H1 (cell line): ENCODE data around the gene NHEJ1. TPM values are rescaled to one million over a fixed set of nuclear protein-coding genes. Genes with fewer than 3 reads are reported as not detected.

Experiments
- CTCF ChIA-PET: fragments of 300-600 bp; sonication (Branson Sonifier 250); formaldehyde crosslinking; loops from one replicate; lab custom pipeline; 2021; ENCODE audit not compliant: partially characterized antibody; lab: Charles Lee
- POLR2A ChIA-PET: fragments of 300-600 bp; sonication (Branson Sonifier 250); formaldehyde crosslinking; loops from one replicate; lab custom pipeline; 2021; ENCODE audit warnings: inconsistent platforms; ENCODE audit not compliant: partially characterized antibody; lab: Charles Lee
- DNase-seq, 2 experiments: peaks; one replicate each; pipeline versions ENCODE4 v3.0.0 to v3.0.0-alpha.2; 2010 to 2022; ENCODE audit warnings: low spot score in 2 of 2, low read depth in 1 of 2, mixed read lengths in 1 of 2
- FAIRE-seq: peaks from 2 replicates; lab custom pipeline; 2011; peaks lifted over from hg19 to GRCh38; lab: Jason Lieb, UNC
- H2AFZ ChIP-seq: 2 replicates; pipeline ENCODE4 v1.8.1; 2012; ENCODE audit warnings: low read length, inconsistent platforms
- H2AK5ac ChIP-seq: 2 replicates; pipeline ENCODE4 v1.6.1; 2013; ENCODE audit warnings: low read depth, low read length
- H2BK120ac ChIP-seq: replicated peaks from 2 replicates; pipeline ENCODE3; 2013; ENCODE audit warnings: low read depth, low read length, inconsistent platforms
- H2BK12ac ChIP-seq: 2 replicates; pipeline ENCODE4 v1.6.1; 2013; ENCODE audit warnings: low read depth, low read length
- H2BK15ac ChIP-seq: 2 replicates; pipeline ENCODE4 v1.6.1; 2013; ENCODE audit warnings: low read length
- H2BK20ac ChIP-seq: 2 replicates; pipeline ENCODE4 v1.6.1; 2013; ENCODE audit warnings: low read length
- H2BK5ac ChIP-seq: 2 replicates; pipeline ENCODE4 v1.6.1; 2013; ENCODE audit warnings: low read depth, low read length
- H3K14ac ChIP-seq: 2 replicates; pipeline ENCODE4 v1.6.1; 2013; ENCODE audit warnings: inconsistent platforms; ENCODE audit not compliant: insufficient read length
- H3K18ac ChIP-seq: 2 replicates; pipeline ENCODE4 v1.6.1; 2013; ENCODE audit warnings: low read length; ENCODE audit errors: extremely low read depth
- H3K23ac ChIP-seq: 2 replicates; pipeline ENCODE4 v1.6.1; 2013; ENCODE audit warnings: inconsistent platforms; ENCODE audit not compliant: insufficient read length
- H3K23me2 ChIP-seq: 2 replicates; pipeline ENCODE4 v1.6.1; 2013; ENCODE audit warnings: low read depth, low read length
- H3K27ac ChIP-seq: 2 replicates; pipeline ENCODE4 v1.6.1; 2011; ENCODE audit warnings: low read depth, low read length, inconsistent platforms
- H3K27me3 ChIP-seq, 4 experiments: replicated peaks in 1 of 4; 1 replicate in 1 of 4; 2 replicates in 3 of 4; pipeline versions ENCODE4 v1.6.1 to v1.8.1; 2011 to 2013; ENCODE audit warnings: low read length in 3 of 4, mild to moderate bottlenecking in 3 of 4, inconsistent platforms in 2 of 4, mixed read lengths in 2 of 4, moderate library complexity in 1 of 4; ENCODE audit not compliant: control insufficient read depth in 3 of 4, insufficient read depth in 3 of 4; ENCODE audit errors: extremely low read depth in 1 of 4
- H3K36me3 ChIP-seq, 4 experiments: 2 replicates each; pipeline versions ENCODE4 v1.6.1 to v1.8.1; 2011 to 2013; ENCODE audit warnings: mild to moderate bottlenecking in 4 of 4, low read length in 3 of 4, moderate library complexity in 2 of 4, control low read depth in 1 of 4, inconsistent platforms in 1 of 4; ENCODE audit not compliant: insufficient read depth in 4 of 4, control insufficient read depth in 2 of 4
- H3K4ac ChIP-seq: replicated peaks from 2 replicates; pipeline ENCODE3; 2013; ENCODE audit warnings: low read length, low read depth, mixed read lengths, inconsistent platforms; ENCODE audit not compliant: insufficient read length
- H3K4me1 ChIP-seq, 4 experiments: replicated peaks in 1 of 4; 1 replicate in 1 of 4; 2 replicates in 3 of 4; pipeline versions ENCODE4 v1.6.1 to v1.8.1; 2011 to 2013; ENCODE audit warnings: low read length in 3 of 4, inconsistent platforms in 2 of 4, mixed read lengths in 1 of 4; ENCODE audit not compliant: insufficient read depth in 4 of 4, control insufficient read depth in 3 of 4
- H3K4me2 ChIP-seq, 2 experiments: 2 replicates each; pipeline versions ENCODE4 v1.6.1 to v1.8.1; 2011 to 2013; ENCODE audit warnings: low read depth in 2 of 2, low read length in 2 of 2, control low read depth in 1 of 2, inconsistent platforms in 1 of 2, mild to moderate bottlenecking in 1 of 2; ENCODE audit not compliant: insufficient read depth in 1 of 2
- H3K4me3 ChIP-seq, 4 experiments: fragments of 200-600, 300-600 bp in 1 of 4; sonication (generic), shearing (Covaris generic), sonication (Bioruptor Twin) in 1 of 4; 2 replicates each; pipeline versions ENCODE4 v1.5.1 to v1.8.1; 2011 to 2016; ENCODE audit warnings: low read length in 4 of 4, low read depth in 3 of 4, control low read depth in 2 of 4, inconsistent platforms in 2 of 4, mild to moderate bottlenecking in 2 of 4, mixed read lengths in 1 of 4, moderate library complexity in 1 of 4; ENCODE audit not compliant: insufficient read depth in 2 of 4; ENCODE audit errors: extremely low read depth in 1 of 4
- H3K56ac ChIP-seq: replicated peaks from 2 replicates; pipeline ENCODE3; 2013; ENCODE audit warnings: low read depth, mild to moderate bottlenecking, mixed read lengths, low read length, inconsistent platforms; ENCODE audit not compliant: insufficient read length
- H3K79me1 ChIP-seq: 2 replicates; pipeline ENCODE4 v1.6.1; 2013; ENCODE audit warnings: low read depth, low read length, control low read depth
- H3K79me2 ChIP-seq, 2 experiments: 2 replicates each; pipeline versions ENCODE4 v1.6.1 to v1.8.1; 2012 to 2013; ENCODE audit warnings: low read length in 2 of 2, mild to moderate bottlenecking in 2 of 2, inconsistent platforms in 1 of 2; ENCODE audit not compliant: insufficient read depth in 2 of 2, control insufficient read depth in 1 of 2
- H3K9ac ChIP-seq, 4 experiments: replicated peaks in 1 of 4; 1 replicate in 1 of 4; 2 replicates in 3 of 4; pipeline versions ENCODE4 v1.6.1 to v1.8.1; 2011 to 2013; ENCODE audit warnings: low read depth in 3 of 4, low read length in 3 of 4, control low read depth in 2 of 4, mild to moderate bottlenecking in 2 of 4, moderate library complexity in 2 of 4, inconsistent platforms in 1 of 4; ENCODE audit errors: extremely low read depth in 1 of 4
- H3K9me3 ChIP-seq, 2 experiments: 2 replicates each; pipeline versions ENCODE4 v1.6.1 to v1.8.1; 2012 to 2013; ENCODE audit warnings: mild to moderate bottlenecking in 2 of 2, moderate library complexity in 2 of 2, control low read depth in 1 of 2, inconsistent platforms in 1 of 2, low read depth in 1 of 2, low read length in 1 of 2, mixed read lengths in 1 of 2; ENCODE audit not compliant: insufficient read depth in 2 of 2
- H4K20me1 ChIP-seq, 2 experiments: replicated peaks in 1 of 2; 2 replicates each; pipeline versions ENCODE3 to v1.8.1; 2011 to 2013; ENCODE audit warnings: inconsistent platforms in 2 of 2, low read length in 2 of 2, mild to moderate bottlenecking in 1 of 2; ENCODE audit not compliant: insufficient read depth in 2 of 2, control insufficient read depth in 1 of 2
- H4K5ac ChIP-seq: 2 replicates; pipeline ENCODE4 v1.6.1; 2013; ENCODE audit warnings: low read length, low read depth, mixed read lengths, inconsistent platforms; ENCODE audit not compliant: insufficient read length
- H4K8ac ChIP-seq: 2 replicates; pipeline ENCODE4 v1.8.0; 2013; ENCODE audit warnings: mild to moderate bottlenecking, moderate library complexity, low read length, inconsistent platforms; ENCODE audit not compliant: insufficient read depth; ENCODE audit errors: extremely low read depth
- H4K91ac ChIP-seq: replicated peaks from 2 replicates; pipeline ENCODE3; 2013; ENCODE audit warnings: low read length, mixed read lengths, inconsistent platforms; ENCODE audit not compliant: insufficient read length
- ASH2L ChIP-seq: fragments of 200-600, 300-600 bp; sonication (generic); IDR thresholded peaks from one replicate; pipeline ENCODE4 v1.7.1; 2017; ENCODE audit warnings: low read length
- BCL11A ChIP-seq, 2 experiments: IDR thresholded peaks; one replicate each; pipeline ENCODE4 v1.6.1; 2011; ENCODE audit warnings: low read depth in 2 of 2, low read length in 2 of 2, mild to moderate bottlenecking in 2 of 2
- CHD2 ChIP-seq: IDR thresholded peaks from 2 replicates; pipeline ENCODE4 v1.6.1; 2012; ENCODE audit warnings: low read length, improper control_type of control experiment
- CREB1 ChIP-seq: IDR thresholded peaks from 2 replicates; pipeline ENCODE4 v1.6.1; 2012; ENCODE audit warnings: inconsistent platforms
- FOSL1 ChIP-seq: IDR thresholded peaks from 2 replicates; pipeline ENCODE4 v1.6.1; 2011; ENCODE audit warnings: mild to moderate bottlenecking, low read depth, low read length, moderate library complexity; ENCODE audit not compliant: insufficient read depth
- KDM5A ChIP-seq: fragments of 200-600 bp; IDR thresholded peaks from 2 replicates; pipeline ENCODE4 v1.7.1; 2012; ENCODE audit warnings: mild to moderate bottlenecking, low read length, inconsistent platforms, mixed read lengths
- RAD21 ChIP-seq, 2 experiments: IDR thresholded peaks in 1 of 2; conservative IDR thresholded peaks in 1 of 2; 2 replicates each; pipeline ENCODE4 v1.6.1; 2011; ENCODE audit warnings: low read depth in 2 of 2, low read length in 2 of 2, improper control_type of control experiment in 1 of 2, inconsistent platforms in 1 of 2, mild to moderate bottlenecking in 1 of 2, moderate library complexity in 1 of 2
- RXRA ChIP-seq: IDR thresholded peaks from 2 replicates; pipeline ENCODE4 v1.6.1; 2011; ENCODE audit warnings: low read depth, mild to moderate bottlenecking, low read length, moderate library complexity; ENCODE audit not compliant: insufficient read depth
- SIN3A ChIP-seq, 2 experiments: IDR thresholded peaks in 1 of 2; conservative IDR thresholded peaks in 1 of 2; 2 replicates each; pipeline ENCODE4 v1.6.1; 2011 to 2012; ENCODE audit warnings: low read length in 2 of 2, improper control_type of control experiment in 1 of 2, low read depth in 1 of 2, mild to moderate bottlenecking in 1 of 2
- SP2 ChIP-seq: IDR thresholded peaks from 2 replicates; pipeline ENCODE4 v1.6.1; 2012; ENCODE audit warnings: mild to moderate bottlenecking, low read length, inconsistent platforms
- SRF ChIP-seq: IDR thresholded peaks from 2 replicates; pipeline ENCODE4 v1.6.1; 2011; ENCODE audit warnings: mild to moderate bottlenecking, low read depth, low read length, moderate library complexity
- WGBS, 2 experiments: shearing (Covaris generic) in 1 of 2; methylation state at CpG; one replicate each; pipeline versions ENCODE4 v1.1.6 to v1.1.7; 2013 to 2015; ENCODE audit warnings: low lambda C conversion rate in 2 of 2, mixed read lengths in 2 of 2, inconsistent platforms in 1 of 2, low coverage in 1 of 2, missing lambda C conversion rate in 1 of 2; ENCODE audit not compliant: insufficient replicate concordance in 2 of 2, insufficient coverage in 1 of 2, insufficient read length in 1 of 2; ENCODE audit errors: extremely low coverage in 1 of 2, missing lambda C conversion rate in 1 of 2; 5-methylcytosine and 5-hydroxymethylcytosine counted together
- polyA plus RNA-seq, 7 experiments: library from polyadenylated mRNA; depleted of rRNA in 3 of 7; stranded (reverse) in 5 of 7; unstranded in 2 of 7; fragments of >200 nt in 5 of 7; fragments of 200-250 nt in 2 of 7; gene quantifications; 1 replicate in 5 of 7; 2 replicates in 1 of 7; 4 replicates in 1 of 7; pipeline versions ENCODE4 v1.2.1 to v1.2.3, GENCODE V29; 2011 to 2013; ENCODE audit warnings: missing spikeins in 2 of 7, mixed read lengths in 2 of 7
- total RNA-seq: library from RNA; stranded (reverse); fragmentation: NEBNext Ultra II Directional; extraction: Animal tissue kit (Norgen Biotek cat#: 25700); gene quantifications from 2 replicates; pipeline ENCODE4 v1.2.1, GENCODE V29; 2021
- TF ChIP-seq, protein P1 (sequence below): IDR thresholded peaks from 2 replicates; pipeline ENCODE4 v1.6.1; 2012; ENCODE audit warnings: inconsistent platforms

NHEJ1 gene
- total and polyA plus RNA-seq, 2 of the 8 experiments (the other 6 are each of a cell fraction or from before 2014, with no cell fraction given): 22.7 to 24.1 TPM

DNA sequence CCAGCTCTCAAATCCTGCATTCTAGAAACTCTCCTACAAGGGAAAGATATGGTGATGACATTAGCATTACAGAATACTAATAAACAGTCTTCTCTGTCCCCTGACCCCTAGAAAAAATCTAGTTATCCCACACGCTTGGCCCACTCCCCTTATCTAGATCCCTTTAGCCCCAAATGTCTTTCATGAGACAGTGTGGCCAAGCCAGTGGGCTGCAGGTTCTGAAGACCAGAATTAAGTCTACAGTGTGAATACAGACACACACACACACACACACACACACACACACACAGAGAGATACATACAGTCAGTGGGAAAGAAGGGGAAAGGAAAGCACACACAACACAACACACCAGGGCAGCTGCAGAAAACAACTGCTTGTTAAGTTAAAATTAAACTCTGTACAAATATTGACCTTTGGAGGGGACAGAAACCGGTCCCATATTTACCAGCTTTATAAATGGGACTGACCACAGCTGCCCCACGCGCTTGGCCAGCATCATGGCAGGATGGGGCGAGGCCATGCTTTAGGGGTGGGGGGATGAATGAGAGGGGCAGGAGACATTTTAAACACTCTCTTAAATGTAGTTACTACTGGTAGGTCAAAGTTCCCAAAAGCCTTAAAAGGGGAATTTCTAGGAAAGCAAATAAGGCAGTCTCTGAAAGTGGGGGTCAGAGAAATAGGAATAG is 49.1 kb downstream of the NHEJ1 start:
- CTCF ChIA-PET: interaction anchor here (0.6 to 37.2 kb wide), 11 partner anchors 8 to 328 kb away, joined by 3 to 1777 read pairs (median 3); partner anchors contain the start of genes CFAP65 and IHH
- Histone ChIP-seq H2BK120ac (no peak overlapping the region), H3K9ac (no peak overlapping the region), H2BK12ac (no peak overlapping the region), H3K9me3 (no peaks in the 10 kb centered on the region), H3K14ac (no peak overlapping the region), H2BK20ac (no peak overlapping the region), H4K91ac (no peak overlapping the region), H4K5ac (no peak overlapping the region), H4K8ac (no peak overlapping the region), H3K23me2 (no peaks in the 10 kb centered on the region; the same call in 1 of the 2 replicates), H3K4ac (no peak overlapping the region), H3K56ac (no peak overlapping the region), H3K18ac (no peak overlapping the region), H2AK5ac (no peak overlapping the region), H3K79me2 (no peaks in the 10 kb centered on the region), H3K4me3 (no peak overlapping the region), H2AFZ (no peak overlapping the region), H2BK15ac (no peak overlapping the region), H3K79me1 (no peaks in the 10 kb centered on the region), H3K27ac (no peak overlapping the region), H3K4me2 (no peak overlapping the region), H3K36me3 (no peaks in the 10 kb centered on the region), H3K27me3 (no peaks in the 10 kb centered on the region), H2BK5ac (no peak overlapping the region), H3K4me1 (no peaks in the 10 kb centered on the region; a peak in 1 of 7 replicates), H3K23ac (no peak overlapping the region), H4K20me1 (no peaks in the 10 kb centered on the region)
- POLR2A ChIA-PET: interaction anchor here (1.1 kb wide), 2 partner anchors 8 to 107 kb away, joined by 3 read pairs; partner anchors contain the start of gene ABCB6
- 85% methylated on average over 5 of the region's 5 CpGs; no CpG with 5 or more reads in 1 of the 2 experiments for WGBS, 2 experiments
- no peak for DNase-seq
- FAIRE-seq: no peak
- TF ChIP-seq ASH2L (no peak), BCL11A (IDR thresholded peaks at IDR 0.05; ENCODE audit: low read depth in 2 of 2, low read length in 2 of 2) (no peak), CREB1 (no peak), CHD2 (no peak), FOSL1 (no peak), SRF (no peak), SP2 (no peak), KDM5A (no peak), SIN3A (conservative IDR thresholded peaks at IDR 0.05 in 1 of 2, IDR thresholded peaks at IDR 0.05 in 1 of 2; ENCODE audit: low read depth in 1 of 2, low read length in 2 of 2) (no peak), RAD21 (IDR thresholded peaks at IDR 0.05 in 1 of 2, conservative IDR thresholded peaks at IDR 0.05 in 1 of 2; ENCODE audit: low read depth in 2 of 2, low read length in 2 of 2) (no peak), RXRA (no peak)
- TF ChIP-seq, protein P1, sequence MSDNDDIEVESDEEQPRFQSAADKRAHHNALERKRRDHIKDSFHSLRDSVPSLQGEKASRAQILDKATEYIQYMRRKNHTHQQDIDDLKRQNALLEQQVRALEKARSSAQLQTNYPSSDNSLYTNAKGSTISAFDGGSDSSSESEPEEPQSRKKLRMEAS: no peak
